Ovary (tissue), 9 donors: ENCODE data around the gene PAX9. TPM values are rescaled to one million over a fixed set of nuclear protein-coding genes. Genes with fewer than 3 reads are reported as not detected.

Source experiments
- DNase-seq, 5 donors: peaks; one replicate each; pipeline ENCODE4 v3.0.0-alpha.2; 2019 to 2020
- H3K27ac ChIP-seq, 2 donors: fragments of 200-600 bp; one replicate each; pipeline versions ENCODE4 v1.5.1 to v1.8.0; 2019 to 2022
- H3K27me3 ChIP-seq: fragments of 200-600 bp; one replicate; pipeline ENCODE4 v1.8.0; 2022
- H3K36me3 ChIP-seq: fragments of 200-600 bp; sonication (generic); one replicate; pipeline ENCODE4 v1.5.1; 2019
- H3K4me1 ChIP-seq: one replicate; pipeline ENCODE4 v1.8.1; 2013; ENCODE audit warnings: mild to moderate bottlenecking, moderate library complexity; ENCODE audit not compliant: insufficient read depth
- H3K4me3 ChIP-seq: fragments of 200-600 bp; sonication (generic); one replicate; pipeline ENCODE4 v1.5.1; 2017
- H3K9me3 ChIP-seq, 2 donors: fragments of 200-600 bp in 1 of 2; sonication (generic) in 1 of 2; one replicate each; pipeline versions ENCODE4 v1.5.1 to v1.8.1; 2013 to 2019; ENCODE audit warnings: mild to moderate bottlenecking in 1 of 2, moderate library complexity in 1 of 2
- CTCF ChIP-seq, 3 donors: fragments of 450-650 bp in 2 of 3; fragments of 200-600 bp in 1 of 3; IDR thresholded peaks; one replicate each; pipeline versions ENCODE4 v1.5.1 to v1.8.0; 2016 to 2022; ENCODE audit warnings: antibody characterized with exemption in 3 of 3, mild to moderate bottlenecking in 1 of 3
- EP300 ChIP-seq: sonication (generic); formaldehyde crosslinking; IDR thresholded peaks from one replicate; pipeline ENCODE4 v1.6.1; 2017; ENCODE audit warnings: antibody characterized with exemption
- POLR2A ChIP-seq: fragments of 450-650 bp; IDR thresholded peaks from one replicate; pipeline ENCODE4 v1.6.1; 2017; ENCODE audit warnings: antibody characterized with exemption, mild to moderate bottlenecking, moderate library complexity
- WGBS, 3 donors: extraction: QIAGEN DNeasy Blood & Tissue Kit in 1 of 3; methylation state at CpG; one replicate each; pipeline versions ENCODE4 v1.1.5 to v1.1.7; 2013 to 2017; 5-methylcytosine and 5-hydroxymethylcytosine counted together
- intact Hi-C, 4 donors: fragments of 100-400 bp; cut with DNase I; formaldehyde crosslinking; loops; one replicate each; pipeline versions ENCODE4 v1.11.0 to v1.15.1; 2022 to 2023
- polyA plus RNA-seq, 2 donors: library from polyadenylated mRNA; stranded (reverse); fragments of 200-250 nt in 1 of 2; fragments of 350-450 nt in 1 of 2; fragmentation: Illumina TruSeq in 1 of 2; extraction: RNeasy Lipid Tissue Mini Kit (QIAGEN cat#74804) in 1 of 2; gene quantifications; one replicate each; pipeline ENCODE4 v1.2.3, GENCODE V29; 2013 to 2014
- total RNA-seq, 7 donors: library from RNA; depleted of rRNA in 2 of 7; stranded (reverse); fragments of >200 nt in 2 of 7; fragmentation: NEBNext Ultra II Directional in 3 of 7; extraction: Animal tissue kit (Norgen Biotek cat#: 25700) in 3 of 7; gene quantifications; one replicate each; pipeline versions ENCODE4 v1.1.0 to v1.2.4, GENCODE V29; 2016 to 2023
- donor health status: DM: no; HTN: no; CAD: no; lungs with moderate emphysema.
- donor health status: DM: no; HTN: no; CAD: no.
- donor health status: Bipolar disorder and iron deficiency.
- donor health status: DM: yes; HTN: yes; CAD: no.
- donor health status: DM: no; HTN: no; CAD: no.
- donor health status: DM: yes; HTN: yes; CAD: no.

Gene PAX9
- total and polyA plus RNA-seq, 9 donors = 0.03 to 0.04 TPM; not detected in 7

GRCh38 chr14:36720657-36721056 lies 59.0 kb downstream of the PAX9 start:
- TF ChIP-seq POLR2A (no peak), CTCF (IDR thresholded peaks at IDR 0.05) (no peak), EP300 (no peak)
- no peaks in the 10 kb centered on the region for H3K36me3 ChIP-seq
- DNase-seq = no peak
- H3K4me3 ChIP-seq = no peak overlapping the region
- H3K27ac ChIP-seq = no peak overlapping the region
- no peaks in the 10 kb centered on the region for H3K9me3 ChIP-seq
- peaks cover 3% of the 10 kb centered on the region for H3K4me1 ChIP-seq
- no peaks in the 10 kb centered on the region for H3K27me3 ChIP-seq
- WGBS, 3 donors = 70 to 82% (median 71%) methylated on average over 2 of the region's 2 CpGs
- intact Hi-C loops = no loop called here

DNA sequence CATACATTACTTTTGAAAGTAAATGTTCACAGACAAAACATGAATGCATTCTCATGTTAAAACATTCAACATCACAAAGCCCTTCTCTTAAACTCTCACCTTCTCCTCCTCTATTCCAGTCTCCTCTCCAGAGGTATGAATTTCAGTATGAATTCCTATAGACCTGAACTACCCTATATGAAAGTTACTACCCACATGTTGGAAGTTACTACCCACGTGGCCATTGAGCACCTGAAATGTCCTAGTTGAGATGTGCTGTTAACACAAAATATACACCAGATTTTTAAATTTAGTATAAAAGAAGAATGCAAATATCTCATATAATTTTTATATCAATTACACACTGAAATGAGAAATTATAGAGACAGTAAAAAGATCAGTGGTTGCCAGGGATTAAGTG lies 60.2 kb downstream of the PAX9 start:
- Histone ChIP-seq H3K4me1 (peaks cover 3% of the 10 kb centered on the region), H3K27me3 (no peaks in the 10 kb centered on the region), H3K4me3 (no peak overlapping the region), H3K36me3 (no peaks in the 10 kb centered on the region), H3K9me3 (no peaks in the 10 kb centered on the region), H3K27ac (no peak overlapping the region)
- intact Hi-C loops = no loop called here
- WGBS, 3 donors = 75 to 81% (median 80%) methylated on average over 1 of the region's 1 CpG
- no peak for DNase-seq
- TF ChIP-seq CTCF (IDR thresholded peaks at IDR 0.05) (no peak), POLR2A (no peak), EP300 (no peak)

- Histone ChIP-seq H3K4me3 (no peak overlapping the region), H3K27me3 (no peaks in the 10 kb centered on the region), H3K27ac (no peak overlapping the region), H3K4me1 (peaks cover 3% of the 10 kb centered on the region), H3K36me3 (no peaks in the 10 kb centered on the region), H3K9me3 (no peaks in the 10 kb centered on the region)
- intact Hi-C loops = no loop called here
- no peak for DNase-seq
- 59 to 66% (median 63%) methylated on average over 2 of the region's 2 CpGs for WGBS, 3 donors
- TF ChIP-seq CTCF (IDR thresholded peaks at IDR 0.05) = no peak
- TF ChIP-seq EP300 = no peak
- TF ChIP-seq POLR2A = no peak
These were observed 61.9 kb downstream of the PAX9 start for GRCh38 chr14:36723530-36723929.

DNA sequence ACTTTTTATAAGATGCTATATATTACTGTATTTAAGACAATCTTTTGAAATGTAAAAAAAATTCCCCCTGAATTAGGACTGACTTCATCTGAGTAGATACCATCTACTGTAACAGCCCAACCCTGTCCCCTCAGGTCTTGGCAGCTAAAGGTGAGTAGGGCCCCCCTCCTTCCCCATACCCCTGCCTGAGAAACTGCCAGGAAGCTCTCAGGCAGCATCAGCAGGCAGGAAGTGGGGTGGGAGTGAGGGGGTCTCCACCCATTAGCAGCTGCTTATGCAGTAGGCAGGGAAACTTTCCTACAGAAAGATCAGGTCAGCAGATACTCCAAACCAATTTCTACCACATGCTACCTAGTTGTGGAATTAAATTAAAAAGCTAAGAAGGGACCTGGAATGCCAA lies 62.5 kb downstream of the PAX9 start:
- Histone ChIP-seq H3K27ac (no peak overlapping the region), H3K27me3 (no peaks in the 10 kb centered on the region), H3K9me3 (no peaks in the 10 kb centered on the region), H3K4me3 (no peak overlapping the region), H3K4me1 (peaks cover 3% of the 10 kb centered on the region), H3K36me3 (no peaks in the 10 kb centered on the region)
- no peak for DNase-seq
- intact Hi-C loops = no loop called here
- TF ChIP-seq CTCF (IDR thresholded peaks at IDR 0.05) (no peak), POLR2A (no peak), EP300 (no peak)

DNA sequence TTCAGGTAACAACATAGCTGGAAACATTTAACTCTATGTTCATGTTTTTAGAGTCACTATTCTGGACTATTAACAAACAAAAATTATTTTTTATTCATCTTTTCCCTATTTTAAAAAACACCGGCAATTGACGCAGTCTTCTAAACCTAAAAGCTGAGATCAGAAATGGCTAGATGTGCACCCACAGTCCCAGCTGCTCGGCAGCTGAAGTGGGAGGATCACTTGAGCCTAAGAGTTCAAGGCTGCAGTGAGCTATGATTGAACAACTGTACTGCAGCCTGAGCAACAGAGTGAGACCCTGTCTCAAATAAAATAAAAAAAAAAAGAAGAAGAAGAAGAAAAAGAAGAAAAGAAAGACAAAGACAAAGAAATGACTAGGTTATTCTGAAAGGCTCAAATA lies 64.5 kb downstream of the PAX9 start:
- H3K36me3 ChIP-seq = no peaks in the 10 kb centered on the region
- no peak overlapping the region for H3K4me3 ChIP-seq
- DNase-seq = no peak
- H3K27ac ChIP-seq = no peak overlapping the region
- H3K4me1 ChIP-seq = no peaks in the 10 kb centered on the region
- 47 to 59% (median 48%) methylated on average over 3 of the region's 3 CpGs for WGBS, 3 donors
- no peaks in the 10 kb centered on the region for H3K9me3 ChIP-seq
- TF ChIP-seq CTCF (IDR thresholded peaks at IDR 0.05) (no peak), EP300 (no peak), POLR2A (no peak)
- no peaks in the 10 kb centered on the region for H3K27me3 ChIP-seq
- intact Hi-C loops = no loop called here
